Measurements from ENCODE around the gene RABGAP1L. TPM values are rescaled to one million over a fixed set of nuclear protein-coding genes. Genes with fewer than 3 reads are reported as not detected.

RABGAP1L gene
- total and polyA plus RNA-seq, 2 of the 8 experiments (the other 6 are each of a cell fraction or from before 2014, with no cell fraction given) = 33.3 to 156 TPM

- TF ChIP-seq CREB1 (IDR thresholded peaks at IDR 0.05) (no peak), SAP30 (IDR thresholded peaks at IDR 0.05; ENCODE audit: insufficient read depth, insufficient replicate concordance, low read length) (no peak)
Measured at GRCh38 chr1:174742805-174743653, 583.7 kb downstream of the RABGAP1L start (continued).

Measured in H1 (cell line).